HCT116 (cell line): Measurements from ENCODE around the gene OFD1. TPM values are rescaled to one million over a fixed set of nuclear protein-coding genes. Genes with fewer than 3 reads are reported as not detected.

Source experiments
- ATAC-seq: fragments of 200-7000 bp; cut with Tn5 transposase; 2 replicates; pipeline ENCODE4 v1.9.1; 2020; ENCODE audit warnings: mild to moderate bottlenecking, moderate library complexity
- BruUV-seq: library from RNA; stranded (reverse); fragments of 400-500 nt; replicated peaks from 2 replicates; lab custom pipeline; 2021; lab: Mats Ljungman, UMichigan
- CTCF ChIA-PET: fragments of 300-600 bp; sonication (Branson Sonifier 250); formaldehyde crosslinking; loops from one replicate; lab custom pipeline; 2021; ENCODE audit warnings: antibody characterized with exemption; lab: Charles Lee
- POLR2A ChIA-PET: fragments of 300-600, 350-600 bp; sonication (Branson Sonifier 250); formaldehyde crosslinking; loops from one replicate; lab custom pipeline; 2021; ENCODE audit warnings: antibody characterized with exemption; lab: Charles Lee
- RAD21 ChIA-PET, 2 experiments: fragments of 300-600 bp; sonication (Branson Sonifier 250); formaldehyde crosslinking; loops; one replicate each; lab custom pipeline; 2023; ENCODE audit warnings: low total read pairs in 2 of 2; ENCODE audit not compliant: uncharacterized antibody in 2 of 2, unreplicated experiment in 2 of 2, low non-redundant PET in 1 of 2; lab: Charles Lee
- DNase-seq: peaks from one replicate; pipeline ENCODE4 v3.0.0-alpha.2; 2010; ENCODE audit warnings: low read depth, low spot score
- H2AFZ ChIP-seq: fragments of 200-600 bp; shearing (Covaris generic), sonication (generic); 2 replicates; pipeline ENCODE4 v1.6.1; 2017; ENCODE audit warnings: low read depth, mixed run types, mixed read lengths, antibody characterized with exemption, low read length; ENCODE audit not compliant: poor library complexity, severe bottlenecking
- H3K27ac ChIP-seq: 2 replicates; pipeline ENCODE4 v1.5.1; 2012; ENCODE audit warnings: low read depth, low read length
- H3K27me3 ChIP-seq: fragments of 200-600 bp; sonication (generic); 2 replicates; pipeline ENCODE4 v1.6.1; 2016; ENCODE audit warnings: mixed run types, low read length, mixed read lengths; ENCODE audit not compliant: insufficient read depth
- H3K36me3 ChIP-seq, 2 experiments: fragments of 200-500 bp in 1 of 2; fragments of 200-600 bp in 1 of 2; sonication (Bioruptor generic) in 1 of 2; sonication (generic) in 1 of 2; 2 replicates each; pipeline versions ENCODE4 v1.5.1 to v1.6.1; 2014 to 2016; ENCODE audit warnings: low read length in 2 of 2, inconsistent platforms in 1 of 2, mixed read lengths in 1 of 2, mixed run types in 1 of 2; ENCODE audit not compliant: insufficient read depth in 2 of 2, control insufficient read depth in 1 of 2
- H3K4me1 ChIP-seq, 2 experiments: fragments of 200-600 bp in 1 of 2; sonication (generic) in 1 of 2; 2 replicates each; pipeline versions ENCODE4 v1.5.1 to v1.6.1; 2012 to 2017; ENCODE audit warnings: low read length in 2 of 2, inconsistent platforms in 1 of 2, mild to moderate bottlenecking in 1 of 2, mixed read lengths in 1 of 2, mixed run types in 1 of 2, moderate library complexity in 1 of 2; ENCODE audit not compliant: insufficient read depth in 2 of 2, control insufficient read depth in 1 of 2
- H3K4me2 ChIP-seq: fragments of 200-600 bp; sonication (generic); 2 replicates; pipeline ENCODE4 v1.6.1; 2017; ENCODE audit warnings: mixed run types, low read length, mixed read lengths
- H3K4me3 ChIP-seq, 2 experiments: fragments of 200-600 bp in 1 of 2; sonication (generic) in 1 of 2; replicated peaks in 1 of 2; 2 replicates each; pipeline ENCODE4 v1.5.1; 2011 to 2016; ENCODE audit warnings: low read length in 2 of 2, control low read depth in 1 of 2, low read depth in 1 of 2, mild to moderate bottlenecking in 1 of 2, mixed read lengths in 1 of 2, mixed run types in 1 of 2
- H3K79me2 ChIP-seq: fragments of 200-600 bp; sonication (generic); 2 replicates; pipeline ENCODE4 v1.6.1; 2017; ENCODE audit warnings: mild to moderate bottlenecking, mixed run types, low read length, moderate library complexity, mixed read lengths; ENCODE audit not compliant: insufficient read depth
- H3K9ac ChIP-seq: fragments of 200-600 bp; sonication (generic); 2 replicates; pipeline ENCODE4 v1.6.1; 2016; ENCODE audit warnings: low read length, mixed read lengths
- H3K9me2 ChIP-seq: fragments of 200-600 bp; sonication (generic), shearing (Covaris generic); 2 replicates; pipeline ENCODE4 v1.6.1; 2017; ENCODE audit warnings: mixed run types, mild to moderate bottlenecking, moderate library complexity; ENCODE audit not compliant: insufficient read depth
- H3K9me3 ChIP-seq, 2 experiments: fragments of 200-500 bp in 1 of 2; fragments of 200-600 bp in 1 of 2; sonication (Bioruptor generic) in 1 of 2; sonication (generic) in 1 of 2; 2 replicates each; pipeline ENCODE4 v1.6.1; 2014 to 2017; ENCODE audit warnings: low read length in 2 of 2, mixed read lengths in 2 of 2, inconsistent platforms in 1 of 2, low read depth in 1 of 2, mild to moderate bottlenecking in 1 of 2, mixed run types in 1 of 2, moderate library complexity in 1 of 2; ENCODE audit not compliant: control insufficient read depth in 1 of 2, insufficient read depth in 1 of 2
- H4K20me1 ChIP-seq: fragments of 200-600 bp; sonication (generic), shearing (Covaris generic); 2 replicates; pipeline ENCODE4 v1.6.1; 2017; ENCODE audit warnings: mixed run types, mild to moderate bottlenecking, moderate library complexity; ENCODE audit not compliant: insufficient read depth
- CBX3 ChIP-seq: IDR thresholded peaks from 2 replicates; pipeline ENCODE4 v1.6.1; 2012; ENCODE audit warnings: low read depth
- EGR1 ChIP-seq: IDR thresholded peaks from 2 replicates; pipeline ENCODE4 v1.6.1; 2012; ENCODE audit warnings: low read depth
- ELF1 ChIP-seq: IDR thresholded peaks from 2 replicates; pipeline ENCODE4 v1.6.1; 2012; ENCODE audit warnings: low read depth, borderline replicate concordance
- EZH2 ChIP-seq: fragments of 200-600 bp; sonication (generic); IDR thresholded peaks from 2 replicates; pipeline ENCODE4 v1.6.1; 2017; ENCODE audit warnings: antibody characterized with exemption, mixed run types
- JUND ChIP-seq: IDR thresholded peaks from 2 replicates; pipeline ENCODE4 v1.6.1; 2012
- POLR2AphosphoS5 ChIP-seq: IDR thresholded peaks from 2 replicates; pipeline ENCODE4 v1.6.1; 2011; ENCODE audit warnings: mild to moderate bottlenecking, low read depth, low read length, moderate library complexity
- TCF7L2 ChIP-seq: IDR thresholded peaks from 2 replicates; pipeline ENCODE4 v1.7.0; 2011; ENCODE audit warnings: borderline replicate concordance, inconsistent platforms; ENCODE audit not compliant: insufficient read depth, insufficient read length; ENCODE audit errors: extremely low read depth
- intact Hi-C: fragments of 100-400 bp; cut with micrococcal nuclease; formaldehyde crosslinking; loops from 2 replicates; pipeline ENCODE4 v1.10.0; 2022
- total RNA-seq: library from RNA; stranded (reverse); gene quantifications from one replicate; pipeline ENCODE4 v1.2.1, GENCODE V29; 2021; ENCODE audit not compliant: unreplicated experiment
- TF ChIP-seq, protein P1 (sequence below): IDR thresholded peaks from 2 replicates; pipeline ENCODE4 v1.6.1; 2012; ENCODE audit warnings: low read depth
- TF ChIP-seq, protein P2 (sequence below): IDR thresholded peaks from 2 replicates; pipeline ENCODE4 v1.6.1; 2011; ENCODE audit warnings: mild to moderate bottlenecking, low read length, moderate library complexity; ENCODE audit not compliant: insufficient replicate concordance; ENCODE audit errors: extremely low read depth

Gene OFD1
- total RNA-seq, 1 experiment from 2014 or later, result 18.0 TPM

DNA sequence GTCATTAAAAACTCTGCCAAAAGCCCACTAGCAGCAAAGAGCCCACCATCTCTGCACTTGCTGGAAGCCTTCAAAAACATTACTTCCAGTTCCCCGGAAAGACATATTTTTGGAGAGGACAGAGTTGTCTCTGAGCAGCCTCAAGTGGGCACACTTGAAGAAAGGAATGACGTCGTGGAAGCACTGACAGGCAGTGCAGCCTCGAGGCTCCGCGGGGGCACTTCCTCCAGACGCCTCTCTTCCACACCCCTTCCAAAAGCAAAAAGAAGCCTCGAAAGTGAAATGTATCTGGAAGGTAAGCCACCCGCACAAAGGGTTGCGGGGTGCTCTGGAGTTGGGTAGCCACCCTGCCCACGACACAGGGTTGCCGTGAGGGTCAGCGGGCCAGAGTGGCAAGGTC lies 25.9 kb downstream of the OFD1 start:
- Histone ChIP-seq H3K27me3 (no peaks in the 10 kb centered on the region), H3K9me2 (no peaks in the 10 kb centered on the region), H3K9me3 (no peaks in the 10 kb centered on the region), H2AFZ (no peak overlapping the region), H4K20me1 (no peaks in the 10 kb centered on the region), H3K9ac (no peak overlapping the region), H3K4me1 (no peaks in the 10 kb centered on the region), H3K36me3 (peaks cover 5 to 7% of the 10 kb centered on the region in 2 experiments; a peak in 2 of 4 replicates), H3K27ac (no peak overlapping the region), H3K4me2 (no peak overlapping the region), H3K79me2 (no peaks in the 10 kb centered on the region), H3K4me3 (no peak overlapping the region)
- no peak for TF ChIP-seq ELF1
- TF ChIP-seq POLR2AphosphoS5, result no peak
- TF ChIP-seq, protein P1, sequence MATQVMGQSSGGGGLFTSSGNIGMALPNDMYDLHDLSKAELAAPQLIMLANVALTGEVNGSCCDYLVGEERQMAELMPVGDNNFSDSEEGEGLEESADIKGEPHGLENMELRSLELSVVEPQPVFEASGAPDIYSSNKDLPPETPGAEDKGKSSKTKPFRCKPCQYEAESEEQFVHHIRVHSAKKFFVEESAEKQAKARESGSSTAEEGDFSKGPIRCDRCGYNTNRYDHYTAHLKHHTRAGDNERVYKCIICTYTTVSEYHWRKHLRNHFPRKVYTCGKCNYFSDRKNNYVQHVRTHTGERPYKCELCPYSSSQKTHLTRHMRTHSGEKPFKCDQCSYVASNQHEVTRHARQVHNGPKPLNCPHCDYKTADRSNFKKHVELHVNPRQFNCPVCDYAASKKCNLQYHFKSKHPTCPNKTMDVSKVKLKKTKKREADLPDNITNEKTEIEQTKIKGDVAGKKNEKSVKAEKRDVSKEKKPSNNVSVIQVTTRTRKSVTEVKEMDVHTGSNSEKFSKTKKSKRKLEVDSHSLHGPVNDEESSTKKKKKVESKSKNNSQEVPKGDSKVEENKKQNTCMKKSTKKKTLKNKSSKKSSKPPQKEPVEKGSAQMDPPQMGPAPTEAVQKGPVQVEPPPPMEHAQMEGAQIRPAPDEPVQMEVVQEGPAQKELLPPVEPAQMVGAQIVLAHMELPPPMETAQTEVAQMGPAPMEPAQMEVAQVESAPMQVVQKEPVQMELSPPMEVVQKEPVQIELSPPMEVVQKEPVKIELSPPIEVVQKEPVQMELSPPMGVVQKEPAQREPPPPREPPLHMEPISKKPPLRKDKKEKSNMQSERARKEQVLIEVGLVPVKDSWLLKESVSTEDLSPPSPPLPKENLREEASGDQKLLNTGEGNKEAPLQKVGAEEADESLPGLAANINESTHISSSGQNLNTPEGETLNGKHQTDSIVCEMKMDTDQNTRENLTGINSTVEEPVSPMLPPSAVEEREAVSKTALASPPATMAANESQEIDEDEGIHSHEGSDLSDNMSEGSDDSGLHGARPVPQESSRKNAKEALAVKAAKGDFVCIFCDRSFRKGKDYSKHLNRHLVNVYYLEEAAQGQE, result no peak
- TF ChIP-seq JUND, result no peak
- TF ChIP-seq, protein P2, sequence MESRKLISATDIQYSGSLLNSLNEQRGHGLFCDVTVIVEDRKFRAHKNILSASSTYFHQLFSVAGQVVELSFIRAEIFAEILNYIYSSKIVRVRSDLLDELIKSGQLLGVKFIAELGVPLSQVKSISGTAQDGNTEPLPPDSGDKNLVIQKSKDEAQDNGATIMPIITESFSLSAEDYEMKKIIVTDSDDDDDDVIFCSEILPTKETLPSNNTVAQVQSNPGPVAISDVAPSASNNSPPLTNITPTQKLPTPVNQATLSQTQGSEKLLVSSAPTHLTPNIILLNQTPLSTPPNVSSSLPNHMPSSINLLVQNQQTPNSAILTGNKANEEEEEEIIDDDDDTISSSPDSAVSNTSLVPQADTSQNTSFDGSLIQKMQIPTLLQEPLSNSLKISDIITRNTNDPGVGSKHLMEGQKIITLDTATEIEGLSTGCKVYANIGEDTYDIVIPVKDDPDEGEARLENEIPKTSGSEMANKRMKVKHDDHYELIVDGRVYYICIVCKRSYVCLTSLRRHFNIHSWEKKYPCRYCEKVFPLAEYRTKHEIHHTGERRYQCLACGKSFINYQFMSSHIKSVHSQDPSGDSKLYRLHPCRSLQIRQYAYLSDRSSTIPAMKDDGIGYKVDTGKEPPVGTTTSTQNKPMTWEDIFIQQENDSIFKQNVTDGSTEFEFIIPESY, result no peak
- no peak for TF ChIP-seq TCF7L2
- no peak for TF ChIP-seq EZH2
- TF ChIP-seq EGR1, result no peak
- TF ChIP-seq CBX3, result no peak
- intact Hi-C loops, result no loop called here
- POLR2A ChIA-PET, result no interaction called here
- DNase-seq (no peak), ATAC-seq (no peak)
- BruUV-seq, result no TSS peak
- RAD21 ChIA-PET, result no interaction called here
- CTCF ChIA-PET, result no interaction called here
